GM18873 (cell line): ENCODE measurements around the gene CYP2A6.
"Not testable (repeated sequence)": the region's sequence is repeated elsewhere in the genome, so short reads cannot be mapped to it uniquely, and the experiment has no call there.

Source experiments
- ATAC-seq: cut with Tn5 transposase; IDR thresholded peaks from one replicate; pipeline ENCODE4 v1.9.1; 2021; ENCODE audit warnings: mild to moderate bottlenecking, moderate library complexity, moderate number of reproducible peaks; ENCODE audit not compliant: unreplicated experiment, low FRiP score

The CYP2A6 gene

GRCh38 chr19:40852467-40853152 lies 2.4 kb upstream of the CYP2A6 start:
- ATAC-seq = not testable (repeated sequence)

- ATAC-seq = not testable (repeated sequence)
Observed at GRCh38 chr19:40846722-40847121, 3.5 kb downstream of the CYP2A6 start.

GRCh38 chr19:40843653-40844052 lies 6.6 kb downstream of the CYP2A6 start:
- not testable (repeated sequence) for ATAC-seq

GRCh38 chr19:40842997-40843652 lies 7.1 kb downstream of the CYP2A6 start:
- not testable (repeated sequence) for ATAC-seq

GRCh38 chr19:40842012-40842411 lies 8.2 kb downstream of the CYP2A6 start:
- not testable (repeated sequence) for ATAC-seq

- not testable (repeated sequence) for ATAC-seq
Observed at GRCh38 chr19:40838477-40838876, 11.8 kb downstream of the CYP2A6 start.

- ATAC-seq = no peak
Observed at GRCh38 chr19:40836754-40837429, 13.4 kb downstream of the CYP2A6 start.

- not testable (repeated sequence) for ATAC-seq
Observed at GRCh38 chr19:40833728-40834533, 16.3 kb downstream of the CYP2A6 start.

GRCh38 chr19:40832431-40832790 lies 17.8 kb downstream of the CYP2A6 start:
- not testable (repeated sequence) for ATAC-seq

- ATAC-seq = no peak
Observed at GRCh38 chr19:40831502-40832430, 18.5 kb downstream of the CYP2A6 start.

- not testable (repeated sequence) for ATAC-seq
Observed at GRCh38 chr19:40830741-40831140, 19.5 kb downstream of the CYP2A6 start.

GRCh38 chr19:40829205-40829604 lies 21.0 kb downstream of the CYP2A6 start:
- no peak for ATAC-seq

GRCh38 chr19:40827386-40828247 lies 22.6 kb downstream of the CYP2A6 start:
- ATAC-seq = no peak

- not testable (repeated sequence) for ATAC-seq
Observed at GRCh38 chr19:40826699-40827385, 23.4 kb downstream of the CYP2A6 start.

GRCh38 chr19:40826312-40826698 lies 23.9 kb downstream of the CYP2A6 start:
- ATAC-seq = not testable (repeated sequence)

GRCh38 chr19:40825460-40826095 lies 24.7 kb downstream of the CYP2A6 start:
- not testable (repeated sequence) for ATAC-seq

- not testable (repeated sequence) for ATAC-seq
Observed at GRCh38 chr19:40824916-40825315, 25.3 kb downstream of the CYP2A6 start.
